Mucosa of stomach (tissue), 1 donor: ENCODE results near the gene RRP1B.
A peak's percentile ranks its signal among the peaks of the same experiment; 100 is the strongest.
"Not testable (repeated sequence)": the region's sequence is repeated elsewhere in the genome, so short reads cannot be mapped to it uniquely, and the experiment has no call there.

ENCODE experiments used
- H3K27me3 ChIP-seq: one replicate; pipeline ENCODE4 v1.7.0; 2013; ENCODE audit warnings: mild to moderate bottlenecking, low read length; ENCODE audit not compliant: control insufficient read depth, insufficient read depth
- H3K36me3 ChIP-seq: one replicate; pipeline ENCODE4 v1.7.0; 2013; ENCODE audit warnings: low read length; ENCODE audit not compliant: control insufficient read depth, insufficient read depth
- H3K4me1 ChIP-seq: one replicate; pipeline ENCODE4 v1.7.0; 2013; ENCODE audit warnings: mild to moderate bottlenecking, low read length; ENCODE audit not compliant: control insufficient read depth, insufficient read depth
- H3K4me3 ChIP-seq: one replicate; pipeline ENCODE4 v1.7.0; 2013; ENCODE audit warnings: low read length
- H3K9ac ChIP-seq: one replicate; pipeline ENCODE4 v1.7.0; 2013; ENCODE audit warnings: mild to moderate bottlenecking, low read length, moderate library complexity
- H3K9me3 ChIP-seq: one replicate; pipeline ENCODE4 v1.7.0; 2013; ENCODE audit warnings: mild to moderate bottlenecking, low read length, moderate library complexity; ENCODE audit not compliant: control insufficient read depth
- donor health status: Pancreatic carcinoma.

RRP1B gene

DNA sequence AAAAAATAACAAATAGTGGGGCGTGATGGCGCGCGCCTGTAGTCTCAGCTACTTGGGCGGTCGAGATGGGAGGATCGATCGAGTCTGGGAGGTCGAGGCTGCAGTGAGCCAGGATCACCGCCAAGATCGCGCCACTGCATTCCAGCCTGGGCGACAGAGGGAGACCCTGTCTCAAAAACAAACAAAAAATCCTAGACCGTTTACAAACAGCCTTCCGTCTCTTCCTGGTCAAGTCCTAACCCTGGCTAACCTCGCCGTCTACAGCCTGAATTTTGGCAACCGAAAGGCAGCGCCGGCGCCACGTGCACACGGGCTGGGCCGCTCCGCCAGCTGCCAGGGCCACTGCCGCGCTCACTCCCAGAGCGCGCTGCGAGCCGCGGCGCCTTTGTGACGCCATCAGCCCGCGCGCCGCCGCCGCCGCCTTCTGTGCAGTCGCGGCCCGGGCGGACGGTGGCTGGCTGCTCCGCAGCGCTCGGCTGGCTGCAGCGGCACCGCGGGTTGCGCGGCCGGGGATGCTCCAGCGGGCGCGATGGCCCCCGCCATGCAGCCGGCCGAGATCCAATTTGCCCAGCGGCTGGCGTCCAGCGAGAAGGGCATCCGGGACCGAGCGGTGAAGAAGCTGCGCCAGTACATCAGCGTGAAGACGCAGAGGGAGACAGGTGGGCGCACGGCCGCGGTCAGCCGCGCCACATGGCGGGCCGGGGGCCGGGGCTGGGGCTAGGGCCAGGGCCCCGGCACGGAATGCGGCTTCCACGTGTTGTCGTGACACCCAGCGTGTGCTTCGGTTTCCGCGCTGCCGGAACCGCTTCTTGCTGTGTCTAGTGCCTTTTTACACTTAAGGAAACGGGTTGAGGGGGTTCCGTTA is at the start of gene RRP1B, which contains the start of gene HSF2BP:
Gene RRP1B, plus strand, starts transcription at position 425 of the 865 bp plus-strand sequence. Its CDS starts 105 bp downstream, at position 530.
Gene HSF2BP, minus strand, starts transcription at position 353 of the 865 bp plus-strand sequence. CDS start 1,392 bp downstream, outside the sequence.
- Histone ChIP-seq H3K27me3 (no peaks in the 10 kb centered on the region), H3K9me3 (no peaks in the 10 kb centered on the region), H3K4me3 (peak within 1 kb of the TSS; percentile 92), H3K36me3 (no peaks in the 10 kb centered on the region), H3K4me1 (peaks cover 12% of the 10 kb centered on the region), H3K9ac (peak within 1 kb of the TSS; percentile 84)

DNA sequence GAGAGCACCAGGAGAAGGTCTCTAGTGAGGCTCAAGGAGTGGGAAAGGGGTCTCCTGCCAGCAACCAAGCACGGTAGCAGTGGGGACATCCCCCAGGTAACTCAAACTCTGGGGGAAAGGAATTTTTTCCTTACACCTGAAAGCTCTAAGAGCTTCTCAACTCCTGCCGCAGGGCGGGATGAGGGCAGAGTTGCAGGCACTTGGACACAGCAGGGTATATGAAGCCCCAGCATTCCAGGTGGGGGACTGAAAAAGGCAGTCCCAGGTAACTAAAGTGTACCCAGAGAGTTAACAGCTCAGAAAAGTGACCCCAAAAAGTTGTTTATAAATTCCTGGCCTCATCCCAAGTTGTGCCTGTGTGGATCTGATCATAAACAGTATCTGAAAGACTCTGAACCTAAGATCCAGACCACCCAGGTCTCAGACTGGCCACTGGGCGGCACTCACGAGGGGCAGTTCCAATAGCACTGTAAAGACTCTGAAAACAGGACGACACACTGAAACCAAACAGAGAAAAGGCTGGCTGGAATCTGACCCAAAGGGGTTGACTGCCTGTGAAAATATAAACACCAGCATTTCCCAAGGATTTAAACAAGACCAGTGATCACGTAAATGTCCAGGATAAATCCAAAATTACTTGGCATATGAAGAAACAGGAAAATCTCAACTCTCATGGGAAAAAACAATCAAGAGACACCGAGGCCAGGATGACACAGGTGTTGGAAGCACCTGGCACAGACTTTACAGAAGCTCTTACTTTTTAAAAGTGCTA is 47.6 kb upstream of the RRP1B start:
- Histone ChIP-seq H3K27me3 (no peaks in the 10 kb centered on the region), H3K36me3 (no peaks in the 10 kb centered on the region), H3K4me3 (no peak overlapping the region), H3K4me1 (peaks cover 17% of the 10 kb centered on the region), H3K9me3 (no peaks in the 10 kb centered on the region), H3K9ac (peak overlapping the region; percentile 18)

- H3K9me3 ChIP-seq = no peaks in the 10 kb centered on the region
- H3K9ac ChIP-seq = no peak overlapping the region
- H3K27me3 ChIP-seq = no peaks in the 10 kb centered on the region
- H3K36me3 ChIP-seq = no peaks in the 10 kb centered on the region
- H3K4me3 ChIP-seq = no peak overlapping the region
- H3K4me1 ChIP-seq = peaks cover 26% of the 10 kb centered on the region
Observed at GRCh38 chr21:43613755-43614638, 45.4 kb upstream of the RRP1B start.

- no peaks in the 10 kb centered on the region for H3K9me3 ChIP-seq
Observed at GRCh38 chr21:43614839-43615238, 44.5 kb upstream of the RRP1B start.

GRCh38 chr21:43616861-43617260 is 42.5 kb upstream of the RRP1B start:
- not testable (repeated sequence) for H3K36me3 ChIP-seq, H3K4me3 ChIP-seq, H3K9ac ChIP-seq, H3K27me3 ChIP-seq, H3K9me3 ChIP-seq
- peaks cover 13% of the 10 kb centered on the region for H3K4me1 ChIP-seq

More at GRCh38 chr21:43614839-43615238, 44.5 kb upstream of the RRP1B start:
- peaks cover 20% of the 10 kb centered on the region for H3K4me1 ChIP-seq
- H3K27me3 ChIP-seq = no peaks in the 10 kb centered on the region
- no peak overlapping the region for H3K9ac ChIP-seq
- H3K36me3 ChIP-seq = no peaks in the 10 kb centered on the region
- H3K4me3 ChIP-seq = no peak overlapping the region

- Histone ChIP-seq H3K4me3 (no peak overlapping the region), H3K9ac (no peak overlapping the region), H3K9me3 (peaks cover 5% of the 10 kb centered on the region), H3K27me3 (no peaks in the 10 kb centered on the region), H3K36me3 (no peaks in the 10 kb centered on the region), H3K4me1 (peaks cover 9% of the 10 kb centered on the region)
Observed at GRCh38 chr21:43618940-43619339, 40.4 kb upstream of the RRP1B start.

GRCh38 chr21:43619344-43619743 is 40.0 kb upstream of the RRP1B start:
- peaks cover 5% of the 10 kb centered on the region for H3K9me3 ChIP-seq
- no peak overlapping the region for H3K4me3 ChIP-seq
- H3K36me3 ChIP-seq = no peaks in the 10 kb centered on the region
- H3K9ac ChIP-seq = no peak overlapping the region
- peaks cover 9% of the 10 kb centered on the region for H3K4me1 ChIP-seq
- no peaks in the 10 kb centered on the region for H3K27me3 ChIP-seq

DNA sequence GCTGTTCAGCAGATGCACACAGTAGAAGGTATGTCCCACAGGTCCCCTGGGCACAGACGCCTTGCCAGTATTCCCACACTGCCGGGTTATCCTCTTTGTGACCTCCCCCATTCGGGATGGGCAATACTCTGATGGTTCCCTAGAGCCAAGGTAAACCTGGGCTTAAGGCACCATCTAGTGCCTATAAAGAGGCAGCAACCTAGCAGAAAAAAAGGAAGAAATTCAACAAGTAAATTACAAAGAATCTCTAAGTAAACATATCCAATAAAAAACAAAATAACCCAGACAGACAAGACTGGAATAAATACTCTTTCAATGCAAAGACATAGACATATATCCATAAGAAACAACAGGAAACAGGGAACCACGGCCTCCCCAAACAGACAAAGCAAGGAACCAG is 39.5 kb upstream of the RRP1B start:
- Histone ChIP-seq H3K27me3 (no peaks in the 10 kb centered on the region), H3K36me3 (no peaks in the 10 kb centered on the region), H3K4me3 (no peak overlapping the region), H3K4me1 (peaks cover 9% of the 10 kb centered on the region), H3K9me3 (peaks cover 5% of the 10 kb centered on the region), H3K9ac (no peak overlapping the region)

DNA sequence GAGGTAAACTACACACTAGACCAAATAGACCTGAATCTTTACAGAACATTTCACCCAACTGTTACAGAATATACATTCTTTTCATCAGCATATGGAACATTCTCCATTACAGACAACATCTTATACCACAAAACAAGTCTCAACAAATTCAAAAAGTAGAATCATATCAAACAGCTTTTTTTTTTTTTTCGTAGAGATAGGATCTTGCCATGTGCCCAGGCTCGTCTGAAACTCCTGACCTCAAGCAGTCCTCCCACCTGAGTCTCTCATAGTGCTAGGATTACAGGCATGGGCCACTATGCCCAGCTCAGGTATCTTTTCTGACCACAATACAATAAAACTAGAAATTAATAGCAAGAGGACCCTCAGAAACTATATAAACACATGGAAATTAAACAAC is 36.6 kb upstream of the RRP1B start:
- peaks cover 26% of the 10 kb centered on the region for H3K4me1 ChIP-seq
- no peak overlapping the region for H3K9ac ChIP-seq
- no peaks in the 10 kb centered on the region for H3K36me3 ChIP-seq
- no peaks in the 10 kb centered on the region for H3K27me3 ChIP-seq
- peaks cover 5% of the 10 kb centered on the region for H3K9me3 ChIP-seq
- no peak overlapping the region for H3K4me3 ChIP-seq

DNA sequence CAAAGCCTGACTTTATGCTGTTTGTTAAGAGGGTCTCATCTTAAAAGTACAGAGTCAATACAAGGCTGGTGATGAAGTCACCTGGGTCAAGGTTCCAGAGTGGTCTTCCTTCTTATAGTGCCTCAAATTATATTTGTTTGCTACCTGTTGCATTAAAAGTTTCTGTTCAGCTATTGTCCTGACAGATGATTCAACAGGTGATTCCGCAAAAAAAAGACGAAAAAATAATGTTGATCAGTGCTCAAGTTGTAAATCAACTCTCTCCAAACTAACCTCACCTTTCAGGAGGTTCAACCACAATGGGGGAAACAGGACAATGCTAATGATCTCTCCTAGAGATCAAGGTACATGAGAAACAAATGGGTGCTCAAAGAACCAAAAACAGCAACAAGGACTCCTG is 35.8 kb upstream of the RRP1B start:
- Histone ChIP-seq H3K36me3 (no peaks in the 10 kb centered on the region), H3K9ac (no peak overlapping the region), H3K27me3 (no peaks in the 10 kb centered on the region), H3K4me1 (peaks cover 23% of the 10 kb centered on the region), H3K4me3 (no peak overlapping the region), H3K9me3 (peaks cover 5% of the 10 kb centered on the region)

DNA sequence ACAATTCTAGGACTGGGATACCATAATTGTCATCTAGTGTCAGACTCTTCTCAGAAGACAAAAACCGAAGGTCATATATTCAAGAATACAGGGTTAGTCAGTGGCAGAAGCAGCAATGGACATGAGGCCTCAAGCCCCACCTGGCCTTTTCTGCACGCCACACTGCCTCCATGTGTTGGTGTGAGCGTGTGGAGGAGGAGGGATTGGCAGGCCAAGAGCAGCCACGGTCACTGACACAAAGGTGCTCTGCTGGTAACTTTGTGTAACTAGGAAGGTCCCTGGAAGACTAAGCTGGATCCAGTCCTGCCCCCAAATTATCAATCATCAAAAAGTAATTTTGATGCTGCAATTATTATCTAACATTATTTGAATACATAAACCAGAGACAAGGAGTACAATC is 35.0 kb upstream of the RRP1B start:
- H3K27me3 ChIP-seq = no peaks in the 10 kb centered on the region
- no peak overlapping the region for H3K9ac ChIP-seq
- no peak overlapping the region for H3K4me3 ChIP-seq
- H3K4me1 ChIP-seq = peaks cover 23% of the 10 kb centered on the region
- no peaks in the 10 kb centered on the region for H3K36me3 ChIP-seq
- H3K9me3 ChIP-seq = peaks cover 5% of the 10 kb centered on the region
